IMR-90 (cell line): ENCODE data around the gene MID1IP1. TPM values are rescaled to one million over a fixed set of nuclear protein-coding genes. Genes with fewer than 3 reads are reported as not detected.

ENCODE experiments used
- ATAC-seq: fragments of 200-7000 bp; cut with Tn5 transposase; 2 replicates; pipeline ENCODE4 v1.9.1; 2020; ENCODE audit warnings: low read depth, mild to moderate bottlenecking, moderate library complexity
- BruUV-seq: library from RNA; stranded (reverse); fragments of 400-500 nt; replicated peaks from 2 replicates; lab custom pipeline; 2021; lab: Mats Ljungman, UMichigan
- CTCF ChIA-PET: fragments of 300-600 bp; formaldehyde crosslinking; extraction: SDS; loops from one replicate; lab custom pipeline; 2021; ENCODE audit warnings: antibody characterized with exemption; lab: Yijun Ruan, JAX
- POLR2A ChIA-PET: fragments of 300-600 bp; sonication (Branson Sonifier 250); formaldehyde crosslinking; loops from one replicate; lab custom pipeline; 2022; ENCODE audit warnings: antibody characterized with exemption; ENCODE audit not compliant: unreplicated experiment; lab: Charles Lee
- DNase-seq: peaks from one replicate; pipeline ENCODE4 v3.0.0; 2013
- H2AFZ ChIP-seq: replicated peaks from 2 replicates; pipeline ENCODE3; 2013; ENCODE audit warnings: low read length, mild to moderate bottlenecking; ENCODE audit not compliant: poor library complexity
- H2AK5ac ChIP-seq: 2 replicates; pipeline ENCODE4 v1.6.1; 2013; ENCODE audit warnings: low read depth, low read length, inconsistent platforms
- H2AK9ac ChIP-seq: replicated peaks from 2 replicates; pipeline ENCODE3; 2013; ENCODE audit warnings: mild to moderate bottlenecking, low read depth, low read length, moderate library complexity; ENCODE audit not compliant: poor library complexity
- H2BK120ac ChIP-seq: 2 replicates; pipeline ENCODE4 v1.6.1; 2013; ENCODE audit warnings: low read depth, low read length, inconsistent platforms
- H2BK15ac ChIP-seq: 3 replicates; pipeline ENCODE4 v1.6.1; 2013; ENCODE audit warnings: low read depth, low read length, inconsistent platforms
- H2BK20ac ChIP-seq: 2 replicates; pipeline ENCODE4 v1.6.1; 2013; ENCODE audit warnings: low read depth, mild to moderate bottlenecking, inconsistent platforms, low read length, moderate library complexity
- H2BK5ac ChIP-seq: 2 replicates; pipeline ENCODE4 v1.6.1; 2013; ENCODE audit warnings: mild to moderate bottlenecking, low read depth, low read length, inconsistent platforms; ENCODE audit not compliant: poor library complexity, severe bottlenecking
- H3K14ac ChIP-seq: replicated peaks from 2 replicates; pipeline ENCODE4 v1.6.1; 2013; ENCODE audit warnings: low read depth, low read length, inconsistent platforms
- H3K18ac ChIP-seq: 2 replicates; pipeline ENCODE4 v1.6.1; 2013; ENCODE audit warnings: low read depth, low read length, control low read depth
- H3K23ac ChIP-seq: 2 replicates; pipeline ENCODE4 v1.6.1; 2013; ENCODE audit warnings: low read depth, low read length, inconsistent platforms
- H3K27ac ChIP-seq: 2 replicates; pipeline ENCODE4 v1.5.1; 2013; ENCODE audit warnings: mild to moderate bottlenecking, control low read depth, low read length; ENCODE audit not compliant: insufficient read depth
- H3K27me3 ChIP-seq: 2 replicates; pipeline ENCODE4 v1.6.1; 2013; ENCODE audit warnings: low read length; ENCODE audit not compliant: control insufficient read depth, insufficient read depth
- H3K36me3 ChIP-seq: 2 replicates; pipeline ENCODE4 v1.6.1; 2013; ENCODE audit warnings: low read length, mixed read lengths; ENCODE audit not compliant: control insufficient read depth, insufficient read depth
- H3K4ac ChIP-seq: 2 replicates; pipeline ENCODE4 v1.6.1; 2013; ENCODE audit warnings: low read depth, low read length, inconsistent platforms
- H3K4me1 ChIP-seq: 2 replicates; pipeline ENCODE4 v1.6.1; 2013; ENCODE audit warnings: low read length, mixed read lengths; ENCODE audit not compliant: control insufficient read depth, insufficient read depth
- H3K4me2 ChIP-seq: 2 replicates; pipeline ENCODE4 v1.6.1; 2013; ENCODE audit warnings: low read depth, mild to moderate bottlenecking, control low read depth, low read length, moderate library complexity
- H3K4me3 ChIP-seq: 2 replicates; pipeline ENCODE4 v1.5.1; 2013; ENCODE audit warnings: low read depth, mild to moderate bottlenecking, control low read depth, low read length, moderate library complexity; ENCODE audit not compliant: insufficient read depth
- H3K56ac ChIP-seq: 2 replicates; pipeline ENCODE4 v1.6.1; 2013; ENCODE audit warnings: low read length, inconsistent platforms; ENCODE audit not compliant: insufficient read depth; ENCODE audit errors: extremely low read depth
- H3K79me1 ChIP-seq, 2 experiments: 2 replicates each; pipeline ENCODE4 v1.6.1; 2013; ENCODE audit warnings: low read length in 2 of 2, inconsistent platforms in 1 of 2, low read depth in 1 of 2
- H3K9ac ChIP-seq: 2 replicates; pipeline ENCODE4 v1.6.1; 2013; ENCODE audit warnings: low read depth, low read length, control low read depth
- H3K9me1 ChIP-seq: 2 replicates; pipeline ENCODE4 v1.6.1; 2013; ENCODE audit warnings: low read length, inconsistent platforms; ENCODE audit not compliant: insufficient read depth
- H3K9me3 ChIP-seq: 2 replicates; pipeline ENCODE4 v1.6.1; 2013; ENCODE audit warnings: low read length; ENCODE audit not compliant: control insufficient read depth, insufficient read depth
- H4K20me1 ChIP-seq: 2 replicates; pipeline ENCODE4 v1.6.1; 2013; ENCODE audit warnings: low read length, inconsistent platforms; ENCODE audit not compliant: insufficient read depth
- H4K5ac ChIP-seq: 2 replicates; pipeline ENCODE4 v1.6.1; 2013; ENCODE audit warnings: mild to moderate bottlenecking, low read depth, low read length, control low read depth
- H4K8ac ChIP-seq, 2 experiments: 2 replicates each; pipeline ENCODE4 v1.6.1; 2013; ENCODE audit warnings: low read depth in 2 of 2, low read length in 2 of 2, control low read depth in 1 of 2, inconsistent platforms in 1 of 2
- H4K91ac ChIP-seq: 2 replicates; pipeline ENCODE4 v1.6.1; 2013; ENCODE audit warnings: low read depth, low read length, inconsistent platforms; ENCODE audit not compliant: insufficient read depth
- BHLHE40 ChIP-seq: fragments of 150-350 bp; IDR thresholded peaks from 2 replicates; pipeline ENCODE4 v1.6.1; 2016; ENCODE audit warnings: mild to moderate bottlenecking, low read depth, low read length
- CEBPB ChIP-seq: IDR thresholded peaks from 2 replicates; pipeline ENCODE4 v1.6.1; 2012; ENCODE audit warnings: low read depth, low read length, improper control_type of control experiment
- CHD1 ChIP-seq: IDR thresholded peaks from 2 replicates; pipeline ENCODE4 v1.6.1; 2012; ENCODE audit warnings: low read depth, low read length, improper control_type of control experiment
- FOS ChIP-seq: fragments of 150-350 bp; IDR thresholded peaks from 2 replicates; pipeline ENCODE4 v1.6.1; 2016; ENCODE audit warnings: low read depth, low read length
- MAFK ChIP-seq: IDR thresholded peaks from 2 replicates; pipeline ENCODE4 v1.6.1; 2012; ENCODE audit warnings: low read depth, low read length, improper control_type of control experiment
- MXI1 ChIP-seq: IDR thresholded peaks from 2 replicates; pipeline ENCODE4 v1.6.1; 2012; ENCODE audit warnings: low read depth, mild to moderate bottlenecking, low read length, moderate library complexity, borderline replicate concordance
- NFE2L2 ChIP-seq: fragments of 150-350 bp; IDR thresholded peaks from 2 replicates; pipeline ENCODE4 v1.6.1; 2016; ENCODE audit warnings: low read depth, mild to moderate bottlenecking, low read length
- POLR2A ChIP-seq: IDR thresholded peaks from 2 replicates; pipeline ENCODE4 v1.6.1; 2012; ENCODE audit warnings: mild to moderate bottlenecking, low read depth, low read length
- RAD21 ChIP-seq: IDR thresholded peaks from 2 replicates; pipeline ENCODE4 v1.6.1; 2012; ENCODE audit warnings: low read length, improper control_type of control experiment
- RCOR1 ChIP-seq: IDR thresholded peaks from 2 replicates; pipeline ENCODE4 v1.6.1; 2012; ENCODE audit warnings: mild to moderate bottlenecking, low read length, improper control_type of control experiment; ENCODE audit not compliant: insufficient replicate concordance
- RFX5 ChIP-seq: IDR thresholded peaks from 2 replicates; pipeline ENCODE4 v1.8.0; 2012; ENCODE audit warnings: low read depth, mild to moderate bottlenecking, low read length, moderate library complexity
- SMC3 ChIP-seq: fragments of 150-350 bp; IDR thresholded peaks from 2 replicates; pipeline ENCODE4 v1.6.1; 2016; ENCODE audit warnings: low read depth, mild to moderate bottlenecking, antibody characterized with exemption, low read length, moderate library complexity
- WGBS, 2 experiments: methylation state at CpG; one replicate each; pipeline versions ENCODE4 v1.1.5 to v1.1.7; 2013; ENCODE audit warnings: missing lambda C conversion rate in 2 of 2; ENCODE audit not compliant: insufficient read length in 1 of 2; ENCODE audit errors: extremely low coverage in 2 of 2; 5-methylcytosine and 5-hydroxymethylcytosine counted together
- dilution Hi-C: fragments of 300-500 bp; cut with HindIII; formaldehyde crosslinking; loops from one replicate; pipeline ENCODE4 v1.14.3; 2018; ENCODE audit warnings: low sequenced_read_pairs; ENCODE audit not compliant: unreplicated experiment
- in situ Hi-C: fragments of 300-500 bp; cut with MboI; formaldehyde crosslinking; loops from 3 replicates; pipeline ENCODE4 v1.14.3; 2019; ENCODE audit warnings: low sequenced_read_pairs, inconsistent platforms, mixed read lengths
- intact Hi-C: fragments of 100-400 bp; cut with micrococcal nuclease; formaldehyde crosslinking; loops from 2 replicates; pipeline ENCODE4 v1.10.0; 2022
- polyA plus RNA-seq, 3 experiments: library from polyadenylated mRNA; depleted of rRNA; stranded (reverse); fragments of >200 nt; gene quantifications; 2 replicates each; pipeline ENCODE4 v1.2.3, GENCODE V29; 2012; ENCODE audit warnings: low replicate concordance in 1 of 3
- total RNA-seq: library from RNA; depleted of rRNA; stranded (reverse); fragments of >200 nt; gene quantifications from 2 replicates; pipeline ENCODE4 v1.2.3, GENCODE V29; 2012
- TF ChIP-seq, protein P1 (sequence below): fragments of 150-350 bp; IDR thresholded peaks from 2 replicates; pipeline ENCODE4 v1.6.1; 2017; ENCODE audit warnings: mild to moderate bottlenecking, antibody characterized with exemption, low read length, low read depth
- TF ChIP-seq, protein P2 (sequence below): conservative IDR thresholded peaks from 2 replicates; pipeline ENCODE4 v1.5.1; 2012; ENCODE audit warnings: mild to moderate bottlenecking, low read depth, low read length, improper control_type of control experiment

The MID1IP1 gene
- total and polyA plus RNA-seq, 2 of the 4 experiments (the other 2 are of a cell fraction), result 14.5 to 31.3 TPM

DNA sequence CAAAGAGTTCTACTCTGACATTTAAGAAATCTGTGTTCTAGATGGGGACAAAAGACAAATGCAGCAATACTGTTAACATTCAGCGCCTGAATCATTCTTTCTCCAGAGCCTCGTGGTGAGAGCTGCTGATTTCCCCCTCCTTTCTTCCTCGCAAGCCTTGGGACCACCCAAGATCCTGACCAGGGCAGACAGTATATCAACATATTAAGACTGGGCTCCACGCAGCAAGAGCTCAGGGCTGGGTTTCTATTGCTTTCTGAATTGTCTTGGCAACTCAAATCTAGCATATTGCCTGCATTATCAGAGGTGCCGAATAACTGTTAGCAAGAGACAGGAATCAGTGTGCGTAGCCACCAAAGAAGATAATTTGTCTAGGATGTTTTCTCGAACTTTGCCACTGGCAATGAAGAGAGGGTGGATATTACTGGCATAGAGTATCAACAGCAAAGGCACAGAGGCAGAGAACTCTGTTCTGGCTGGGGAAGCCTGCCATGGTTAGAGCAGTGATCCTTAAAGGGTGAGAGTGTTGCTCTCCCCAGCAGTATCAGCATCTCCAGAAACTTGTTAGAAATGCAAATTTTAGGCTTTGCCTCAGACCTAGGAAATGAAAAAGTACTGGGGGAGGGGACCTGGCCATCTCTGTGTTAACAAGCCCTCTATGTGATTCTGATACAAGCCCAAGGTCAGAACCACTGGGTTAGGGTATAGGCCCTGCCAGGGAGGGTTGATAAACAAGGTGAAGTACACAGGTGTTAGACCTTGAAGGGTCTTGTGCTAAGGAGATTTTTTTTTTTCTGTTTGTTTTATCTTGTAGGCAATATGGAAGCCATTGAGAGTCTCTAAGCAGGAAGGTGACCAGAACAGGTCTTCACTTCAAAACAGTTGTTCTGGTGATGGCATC, 46.2 kb upstream of the MID1IP1 start (continued):
- no peak for TF ChIP-seq MAFK
- no peak for TF ChIP-seq NFE2L2
- no peak for TF ChIP-seq POLR2A

DNA sequence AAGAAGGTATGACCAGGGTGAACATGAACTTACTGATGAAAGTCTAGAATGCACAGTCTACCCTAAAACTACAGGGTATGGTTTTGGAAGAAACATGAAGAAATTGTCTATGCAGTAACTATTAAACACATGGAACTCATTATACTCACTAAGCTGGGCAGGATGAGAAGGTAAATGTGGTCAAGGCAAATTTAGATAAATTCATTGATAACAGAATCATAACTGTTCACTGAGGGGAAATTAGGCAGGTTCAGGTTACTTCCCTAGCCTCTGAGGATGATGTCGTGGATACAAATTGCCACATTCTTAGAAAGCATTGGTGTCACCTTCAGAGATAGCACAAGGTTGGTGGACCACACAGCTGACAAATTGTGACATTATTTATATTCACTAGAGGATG, 40.4 kb upstream of the MID1IP1 start:
- no peak overlapping the region for H2BK15ac ChIP-seq
- in situ Hi-C loops (loop anchor here (10.0 kb wide), 1 partner anchor 234 kb away; no protein-coding TSS in a partner anchor), dilution Hi-C loops (no loop called here), intact Hi-C loops (no loop called here)
- H3K27me3 ChIP-seq, result peaks cover 11% of the 10 kb centered on the region
- no peak overlapping the region for H2BK20ac ChIP-seq
- no peaks in the 10 kb centered on the region for H3K9me1 ChIP-seq
- no peak overlapping the region for H2AFZ ChIP-seq
- BruUV-seq, result no TSS peak
- H3K27ac ChIP-seq, result no peak overlapping the region
- H3K9me3 ChIP-seq, result no peaks in the 10 kb centered on the region
- WGBS, 2 experiments, result no CpG with 5 or more reads among the region's 1 CpG
- H3K56ac ChIP-seq, result no peak overlapping the region
- H3K9ac ChIP-seq, result no peak overlapping the region
- no peak overlapping the region for H2AK9ac ChIP-seq
- no peaks in the 10 kb centered on the region for H3K36me3 ChIP-seq
- no peak overlapping the region for H2BK120ac ChIP-seq
- H3K79me1 ChIP-seq, result no peaks in the 10 kb centered on the region
- no peak overlapping the region for H2AK5ac ChIP-seq
- H3K4me3 ChIP-seq, result no peak overlapping the region
- no peaks in the 10 kb centered on the region for H3K4me1 ChIP-seq
- H2BK5ac ChIP-seq, result no peak overlapping the region
- H4K91ac ChIP-seq, result no peak overlapping the region
- no peak overlapping the region for H4K8ac ChIP-seq
- ATAC-seq (no peak), DNase-seq (no peak)
- POLR2A ChIA-PET, result no interaction called here
- H3K4me2 ChIP-seq, result no peak overlapping the region
- H3K14ac ChIP-seq, result no peak overlapping the region
- H3K4ac ChIP-seq, result no peak overlapping the region
- no peak overlapping the region for H3K18ac ChIP-seq
- H4K20me1 ChIP-seq, result no peaks in the 10 kb centered on the region
- H4K5ac ChIP-seq, result no peak overlapping the region
- CTCF ChIA-PET, result interaction anchor here (0.5 kb wide), 1 partner anchor 41 kb away, joined by 4 read pairs; no protein-coding TSS in a partner anchor
- no peak overlapping the region for H3K23ac ChIP-seq
- TF ChIP-seq POLR2A, result no peak
- no peak for TF ChIP-seq CEBPB
- TF ChIP-seq, protein P1, sequence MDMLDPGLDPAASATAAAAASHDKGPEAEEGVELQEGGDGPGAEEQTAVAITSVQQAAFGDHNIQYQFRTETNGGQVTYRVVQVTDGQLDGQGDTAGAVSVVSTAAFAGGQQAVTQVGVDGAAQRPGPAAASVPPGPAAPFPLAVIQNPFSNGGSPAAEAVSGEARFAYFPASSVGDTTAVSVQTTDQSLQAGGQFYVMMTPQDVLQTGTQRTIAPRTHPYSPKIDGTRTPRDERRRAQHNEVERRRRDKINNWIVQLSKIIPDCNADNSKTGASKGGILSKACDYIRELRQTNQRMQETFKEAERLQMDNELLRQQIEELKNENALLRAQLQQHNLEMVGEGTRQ, result no peak
- no peak for TF ChIP-seq SMC3
- TF ChIP-seq RCOR1, result no peak
- TF ChIP-seq MXI1, result no peak
- no peak for TF ChIP-seq NFE2L2
- no peak for TF ChIP-seq BHLHE40
- TF ChIP-seq RFX5, result no peak
- no peak for TF ChIP-seq MAFK
- TF ChIP-seq, protein P2, sequence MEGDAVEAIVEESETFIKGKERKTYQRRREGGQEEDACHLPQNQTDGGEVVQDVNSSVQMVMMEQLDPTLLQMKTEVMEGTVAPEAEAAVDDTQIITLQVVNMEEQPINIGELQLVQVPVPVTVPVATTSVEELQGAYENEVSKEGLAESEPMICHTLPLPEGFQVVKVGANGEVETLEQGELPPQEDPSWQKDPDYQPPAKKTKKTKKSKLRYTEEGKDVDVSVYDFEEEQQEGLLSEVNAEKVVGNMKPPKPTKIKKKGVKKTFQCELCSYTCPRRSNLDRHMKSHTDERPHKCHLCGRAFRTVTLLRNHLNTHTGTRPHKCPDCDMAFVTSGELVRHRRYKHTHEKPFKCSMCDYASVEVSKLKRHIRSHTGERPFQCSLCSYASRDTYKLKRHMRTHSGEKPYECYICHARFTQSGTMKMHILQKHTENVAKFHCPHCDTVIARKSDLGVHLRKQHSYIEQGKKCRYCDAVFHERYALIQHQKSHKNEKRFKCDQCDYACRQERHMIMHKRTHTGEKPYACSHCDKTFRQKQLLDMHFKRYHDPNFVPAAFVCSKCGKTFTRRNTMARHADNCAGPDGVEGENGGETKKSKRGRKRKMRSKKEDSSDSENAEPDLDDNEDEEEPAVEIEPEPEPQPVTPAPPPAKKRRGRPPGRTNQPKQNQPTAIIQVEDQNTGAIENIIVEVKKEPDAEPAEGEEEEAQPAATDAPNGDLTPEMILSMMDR, result no peak
- no peak for TF ChIP-seq FOS
- no peak for TF ChIP-seq RAD21
- TF ChIP-seq CHD1, result no peak
